HG03039 (cell line): Measurements from ENCODE around the gene HS6ST2.

Source experiments
- ATAC-seq: cut with Tn5 transposase; IDR thresholded peaks from one replicate; pipeline ENCODE4 v1.9.1; 2021; ENCODE audit warnings: mild to moderate bottlenecking, moderate library complexity; ENCODE audit not compliant: unreplicated experiment

HS6ST2 gene

GRCh38 chrX:132624466-132624865 is 334.0 kb downstream of the HS6ST2 start:
- no peak for ATAC-seq

DNA sequence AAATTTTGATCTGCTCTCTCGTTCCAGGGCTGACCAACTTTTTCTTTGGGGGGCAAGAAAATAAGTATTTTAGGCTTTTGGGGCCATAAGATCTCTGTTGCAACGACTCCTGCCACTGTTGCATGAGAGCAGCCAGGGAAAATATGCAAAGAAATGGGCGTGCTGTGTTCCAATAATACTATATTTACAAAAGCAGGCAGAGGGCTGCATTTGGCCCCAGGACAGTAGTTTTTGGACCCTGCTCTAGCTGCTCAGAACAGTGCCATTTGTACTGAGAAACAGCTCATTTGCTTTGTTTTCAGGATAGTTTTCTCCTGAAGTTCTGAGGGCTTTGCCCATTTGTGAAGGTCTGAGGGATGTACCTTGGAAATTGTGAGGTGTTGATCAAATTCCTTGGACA is 334.5 kb downstream of the HS6ST2 start:
- ATAC-seq, result no peak

GRCh38 chrX:132623300-132623699 is 335.1 kb downstream of the HS6ST2 start:
- ATAC-seq, result no peak

GRCh38 chrX:132622130-132622529 is 336.3 kb downstream of the HS6ST2 start:
- no peak for ATAC-seq

DNA sequence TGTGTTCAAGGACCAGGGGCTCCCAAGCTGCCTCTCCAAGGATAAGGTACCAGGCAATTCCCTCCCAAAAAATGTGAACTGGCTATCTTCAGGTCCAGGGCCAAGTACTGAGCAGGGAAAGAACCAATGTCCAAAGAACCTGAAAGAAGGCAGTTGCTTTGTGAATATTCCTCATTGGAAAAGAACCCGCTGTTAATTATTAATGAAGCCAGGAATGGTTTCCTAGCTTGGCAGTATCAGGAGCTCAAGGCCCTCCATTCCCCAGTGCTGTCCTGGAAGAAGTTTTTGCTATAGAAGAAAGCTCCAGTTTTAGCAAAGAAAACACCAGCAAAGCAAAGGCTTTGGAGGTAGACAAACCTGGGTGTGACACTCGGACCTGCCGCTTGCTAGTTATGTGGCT is 339.6 kb downstream of the HS6ST2 start:
- ATAC-seq, result no peak

GRCh38 chrX:132615391-132616131 is 342.9 kb downstream of the HS6ST2 start:
- no peak for ATAC-seq

GRCh38 chrX:132614297-132614696 is 344.1 kb downstream of the HS6ST2 start:
- ATAC-seq, result no peak

DNA sequence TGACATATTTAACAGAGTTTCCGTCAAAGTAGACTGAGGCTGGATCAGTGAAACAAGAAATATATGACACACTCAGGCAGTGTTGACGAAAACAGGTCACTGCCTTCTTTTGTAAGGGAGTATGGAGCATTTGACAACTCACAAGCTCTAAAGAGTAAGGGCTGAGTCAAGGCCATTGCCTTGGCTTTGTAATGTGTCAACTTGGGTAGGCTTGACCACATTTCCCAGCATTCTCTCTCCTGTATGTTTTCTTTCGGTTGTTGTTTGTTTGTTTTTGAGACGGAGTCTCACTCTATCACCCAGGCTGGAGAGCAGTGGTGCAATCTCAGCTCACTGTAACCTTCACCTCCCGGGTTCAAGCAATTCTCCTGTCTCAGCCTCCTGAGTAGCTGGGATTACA is 344.6 kb downstream of the HS6ST2 start:
- no peak for ATAC-seq

DNA sequence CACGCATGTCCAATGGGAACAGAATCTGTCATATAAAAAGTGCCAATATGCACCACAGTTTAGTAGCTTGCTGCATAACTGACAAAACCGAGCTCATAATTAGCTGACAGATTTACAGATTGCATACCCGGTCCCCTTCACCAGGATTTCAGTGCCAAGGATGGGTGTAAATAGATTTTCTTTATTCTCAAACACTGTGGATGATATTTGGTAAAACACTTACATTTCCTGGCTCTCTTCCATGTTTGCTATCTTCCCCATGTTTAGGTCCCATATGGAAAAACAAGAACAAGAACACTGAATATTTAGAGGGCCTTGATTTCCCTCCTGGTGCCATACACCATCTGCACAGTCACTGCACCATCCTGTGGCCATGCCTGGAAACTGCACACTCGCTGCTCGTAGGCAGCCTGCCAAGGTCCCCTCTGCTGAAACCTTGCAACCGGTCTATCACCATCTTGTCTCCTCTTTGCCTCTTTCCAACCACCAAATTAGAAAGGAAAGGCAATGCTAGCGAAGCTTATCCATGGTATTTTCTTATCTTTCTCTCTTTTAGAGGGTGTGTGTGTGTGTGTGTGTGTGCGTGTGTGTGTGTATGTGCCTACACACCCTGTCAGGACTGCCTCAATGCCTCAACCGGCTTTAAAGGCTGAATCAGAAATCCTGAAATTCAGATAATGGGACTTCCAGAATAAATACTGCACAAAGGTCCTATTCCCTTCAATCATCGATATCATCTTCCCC is 345.4 kb downstream of the HS6ST2 start:
- ATAC-seq, result no peak

- no peak for ATAC-seq
Measured at GRCh38 chrX:132610536-132610935, 347.9 kb downstream of the HS6ST2 start.

DNA sequence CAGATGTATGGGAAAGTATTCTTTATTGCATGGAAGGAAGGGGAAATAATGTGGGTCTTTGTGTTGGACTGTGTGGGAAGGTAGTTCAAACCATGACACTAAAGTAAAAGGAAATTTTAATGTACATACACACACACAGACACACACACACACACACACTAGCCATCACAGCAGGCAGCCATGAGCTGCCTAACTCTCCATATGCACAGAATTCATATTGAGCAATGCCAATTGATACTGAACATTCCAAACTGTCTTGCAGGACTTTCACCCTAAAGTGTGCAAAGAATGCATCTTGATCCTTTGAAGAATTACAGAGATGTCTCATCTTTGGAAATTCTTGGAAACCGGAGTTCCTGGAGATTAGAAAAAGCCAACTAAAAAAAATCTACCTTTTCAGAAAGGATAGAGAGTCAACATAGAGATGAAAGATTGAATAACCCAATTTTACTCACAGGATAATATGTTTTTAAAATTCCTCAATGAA is 349.0 kb downstream of the HS6ST2 start:
- ATAC-seq, result no peak

GRCh38 chrX:132603700-132604286 is 354.6 kb downstream of the HS6ST2 start:
- no peak for ATAC-seq

GRCh38 chrX:132602701-132603100 is 355.7 kb downstream of the HS6ST2 start:
- ATAC-seq, result no peak

DNA sequence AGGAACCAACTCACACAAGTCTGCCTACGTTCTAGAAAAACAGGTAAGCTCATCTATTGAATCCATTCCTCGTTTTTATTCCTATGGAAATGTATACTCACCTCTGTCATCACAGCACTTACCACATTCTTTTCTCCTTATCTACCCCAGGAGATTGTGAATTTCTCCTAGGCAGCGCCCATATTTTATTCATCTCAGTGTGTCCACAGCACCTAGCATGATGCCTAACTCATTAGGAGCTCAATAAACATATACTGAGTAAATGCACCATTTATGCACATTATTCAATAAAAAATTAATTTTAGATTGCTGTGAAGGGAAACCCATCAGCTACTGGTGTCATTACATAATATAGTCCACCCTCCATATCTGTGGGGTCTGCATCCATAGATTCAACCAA is 363.4 kb downstream of the HS6ST2 start:
- no peak for ATAC-seq

GRCh38 chrX:132594129-132594528 is 364.3 kb downstream of the HS6ST2 start:
- no peak for ATAC-seq

GRCh38 chrX:132592880-132593279 is 365.5 kb downstream of the HS6ST2 start:
- ATAC-seq, result no peak

DNA sequence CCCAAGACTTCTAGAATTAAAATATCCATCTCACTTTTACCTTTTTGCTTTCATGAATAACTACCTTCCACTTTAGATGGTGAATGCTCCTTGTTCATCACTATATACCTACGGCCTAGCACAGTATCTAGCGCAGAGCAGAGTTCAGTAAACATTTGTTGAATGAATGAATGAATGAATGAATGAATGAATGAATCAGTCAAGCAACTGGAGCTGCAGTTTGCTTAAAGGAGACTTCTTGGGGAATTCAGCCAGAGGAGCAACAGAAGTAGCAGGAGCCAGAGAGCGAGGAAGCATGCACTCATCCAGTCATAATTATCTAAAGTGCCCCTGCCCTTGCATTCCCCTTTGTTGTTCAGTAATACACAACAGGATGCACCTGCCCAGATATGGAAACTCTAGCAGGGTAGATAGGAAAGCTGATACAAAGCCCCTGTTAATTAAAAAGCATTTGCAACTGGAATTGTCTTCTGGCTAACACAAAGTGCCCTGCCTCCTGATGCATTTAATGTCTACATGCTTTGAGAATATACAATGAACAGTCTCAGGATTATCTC is 366.6 kb downstream of the HS6ST2 start:
- ATAC-seq, result no peak

DNA sequence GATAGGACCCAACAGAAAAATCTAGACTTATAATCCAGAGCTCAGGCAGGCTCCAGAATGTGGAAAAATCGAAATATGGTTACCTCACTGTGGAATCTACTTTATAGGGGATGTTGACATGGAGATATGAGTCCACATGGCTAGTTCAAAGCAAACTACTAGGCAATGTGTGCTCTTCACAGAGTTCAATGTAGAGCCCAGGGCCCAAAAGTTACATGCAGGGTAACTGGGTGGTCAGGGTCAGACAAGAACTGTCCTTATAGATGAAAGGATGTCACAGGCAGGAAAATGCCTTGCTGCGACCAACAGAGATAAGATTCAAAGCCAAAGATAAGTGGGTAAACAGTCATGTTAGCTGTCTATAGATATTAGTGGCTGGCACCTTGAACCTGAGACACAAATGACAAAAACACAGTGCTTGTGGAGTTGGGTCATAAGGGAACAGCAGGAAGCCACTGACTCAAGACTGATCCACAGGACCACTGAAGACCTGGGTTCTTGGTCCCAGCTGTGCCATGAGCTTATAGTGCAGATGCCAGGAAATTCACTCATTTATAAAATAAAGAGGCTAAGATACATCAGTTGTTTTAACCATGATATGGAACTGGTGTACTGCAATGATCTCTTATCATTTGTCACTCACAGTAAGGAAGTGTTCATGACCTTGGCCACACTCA is 367.9 kb downstream of the HS6ST2 start:
- ATAC-seq, result no peak

DNA sequence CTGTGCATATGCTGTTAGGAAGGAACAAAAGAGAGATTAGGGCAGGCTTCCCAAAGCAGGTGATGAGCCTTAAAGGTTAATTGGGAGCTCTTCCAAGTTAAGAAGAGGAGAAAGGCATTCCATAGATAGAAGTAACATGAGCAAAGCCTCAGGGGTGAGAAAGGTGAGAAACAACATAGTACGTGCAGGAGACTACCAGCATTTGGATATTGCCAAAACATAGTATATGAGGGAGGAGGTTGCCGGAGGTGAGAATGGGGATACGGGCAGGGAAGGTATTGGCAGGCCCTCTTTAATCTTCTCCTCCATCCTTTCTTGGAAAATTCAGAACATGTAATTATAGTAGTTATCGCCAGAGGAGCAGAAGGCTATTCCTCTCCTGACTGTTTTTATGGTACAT is 373.5 kb downstream of the HS6ST2 start:
- ATAC-seq, result no peak

DNA sequence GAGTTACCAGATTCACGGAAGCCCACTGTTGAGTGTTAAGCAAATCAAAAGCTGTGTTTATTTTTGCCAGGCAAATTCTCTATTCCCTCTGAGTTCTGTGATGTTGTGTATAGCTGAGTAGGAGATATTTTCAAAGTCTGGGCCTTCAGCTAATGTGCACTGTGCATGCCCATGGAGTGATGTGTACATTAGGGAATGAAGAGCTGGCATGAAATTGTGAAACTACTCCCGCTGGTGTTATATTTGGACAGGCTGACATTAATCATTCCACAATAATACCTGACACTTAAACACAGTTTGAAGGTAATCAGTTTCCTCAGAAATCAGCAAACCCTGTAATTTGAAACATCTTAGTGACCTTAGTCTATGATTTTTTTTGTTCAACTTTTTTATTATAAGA is 381.5 kb downstream of the HS6ST2 start:
- ATAC-seq, result no peak
